Esophagus squamous epithelium (tissue), 5 donors: Measurements from ENCODE around the gene PSMA5. TPM values are rescaled to one million over a fixed set of nuclear protein-coding genes. Genes with fewer than 3 reads are reported as not detected.
A peak's percentile ranks its signal among the peaks of the same experiment; 100 is the strongest.

Experiments
- DNase-seq: peaks from one replicate; lab custom pipeline; 2025; lab: John Stamatoyannopoulos, UW
- H3K27ac ChIP-seq, 4 donors: fragments of 200-600 bp; sonication (generic); one replicate each; pipeline ENCODE4 v1.5.1; 2016 to 2019; ENCODE audit warnings: mild to moderate bottlenecking in 1 of 4
- H3K27me3 ChIP-seq, 4 donors: fragments of 200-600 bp; sonication (generic); 1 replicate in 3 of 4; 2 replicates in 1 of 4; pipeline versions ENCODE4 v1.5.1 to v1.6.0; 2017 to 2021; ENCODE audit warnings: antibody characterized with exemption in 1 of 4
- H3K36me3 ChIP-seq, 3 donors: fragments of 200-600 bp; sonication (generic); one replicate each; pipeline ENCODE4 v1.5.1; 2016 to 2019
- H3K4me1 ChIP-seq, 3 donors: fragments of 200-600 bp; sonication (generic); one replicate each; pipeline ENCODE4 v1.5.1; 2017 to 2019
- H3K4me3 ChIP-seq, 4 donors: fragments of 200-600 bp; sonication (generic); 1 replicate in 3 of 4; 2 replicates in 1 of 4; pipeline ENCODE4 v1.5.1; 2016 to 2019; ENCODE audit warnings: mild to moderate bottlenecking in 2 of 4, moderate library complexity in 1 of 4
- H3K9me3 ChIP-seq, 3 donors: fragments of 200-600 bp; sonication (generic); one replicate each; pipeline ENCODE4 v1.5.1; 2016 to 2019
- CTCF ChIP-seq, 6 experiments: fragments of 450-650 bp in 4 of 6; fragments of 200-600 bp in 2 of 6; sonication (generic) in 2 of 6; IDR thresholded peaks; one replicate each; pipeline ENCODE4 v1.5.1; 2016 to 2019; ENCODE audit warnings: antibody characterized with exemption in 6 of 6, mild to moderate bottlenecking in 4 of 6, moderate library complexity in 4 of 6
- POLR2A ChIP-seq, 4 donors: fragments of 450-650 bp; IDR thresholded peaks; one replicate each; pipeline ENCODE4 v1.6.1; 2017; ENCODE audit warnings: antibody characterized with exemption in 4 of 4, mild to moderate bottlenecking in 4 of 4, moderate library complexity in 3 of 4
- WGBS, 2 donors: methylation state at CpG; one replicate each; pipeline ENCODE4 v1.1.5; 2018; 5-methylcytosine and 5-hydroxymethylcytosine counted together
- intact Hi-C: fragments of 100-400 bp; cut with DNase I; formaldehyde crosslinking; loops from one replicate; pipeline ENCODE4 v1.15.0; 2022
- total RNA-seq, 4 donors: library from RNA; depleted of rRNA; stranded (reverse); fragments of >200 nt; gene quantifications; one replicate each; pipeline ENCODE4 v1.1.0, GENCODE V29; 2016
- donor health status: DM: yes; HTN: yes; CAD: no.

PSMA5 gene
- total RNA-seq, 4 donors from 2014 or later = 31.5 to 57.7 (median 46.8) TPM

GRCh38 chr1:109373126-109373525 lies 53.1 kb downstream of the PSMA5 start:
- Histone ChIP-seq H3K27me3 (no peaks in the 10 kb centered on the region), H3K9me3 (no peaks in the 10 kb centered on the region), H3K27ac (peak overlapping the region; percentile 36 to 86 (median 55)), H3K4me1 (peaks cover 0 to 53% (median 11%) of the 10 kb centered on the region in 3 donors), H3K4me3 (no peak overlapping the region), H3K36me3 (no peaks in the 10 kb centered on the region)
- TF ChIP-seq CTCF (IDR thresholded peaks at IDR 0.05) (no peak), POLR2A (IDR thresholded peaks at IDR 0.05) (no peak)
- intact Hi-C loops = no loop called here
- 56 to 57% methylated on average over 5 of the region's 5 CpGs for WGBS, 2 donors
- no peak for DNase-seq

GRCh38 chr1:109372281-109372680 lies 54.0 kb downstream of the PSMA5 start:
- TF ChIP-seq POLR2A (IDR thresholded peaks at IDR 0.05) = no peak
- no peak for TF ChIP-seq CTCF (IDR thresholded peaks at IDR 0.05)
- intact Hi-C loops = no loop called here
- no peaks in the 10 kb centered on the region for H3K27me3 ChIP-seq
- 92 to 94% methylated on average over 6 of the region's 6 CpGs for WGBS, 2 donors
- DNase-seq = no peak
- H3K36me3 ChIP-seq = peaks cover 0 to 8% (median 0%) of the 10 kb centered on the region in 3 donors
- H3K4me3 ChIP-seq = no peak overlapping the region
- peaks cover 0 to 53% (median 11%) of the 10 kb centered on the region in 3 donors for H3K4me1 ChIP-seq
- no peaks in the 10 kb centered on the region for H3K9me3 ChIP-seq
- H3K27ac ChIP-seq = peak overlapping the region; percentile 56 to 86 (median 74)

GRCh38 chr1:109371341-109371739 lies 54.9 kb downstream of the PSMA5 start:
- no peak for DNase-seq
- TF ChIP-seq CTCF (IDR thresholded peaks at IDR 0.05) (no peak), POLR2A (IDR thresholded peaks at IDR 0.05) (no peak)
- Histone ChIP-seq H3K4me1 (peaks cover 0 to 53% (median 11%) of the 10 kb centered on the region in 3 donors), H3K9me3 (no peaks in the 10 kb centered on the region), H3K27me3 (no peaks in the 10 kb centered on the region), H3K36me3 (peaks cover 0 to 17% (median 0%) of the 10 kb centered on the region in 3 donors), H3K4me3 (peak overlapping the region in 1 of 4 donors; percentile 19), H3K27ac (peak overlapping the region; percentile 56 to 86 (median 74))
- intact Hi-C loops = no loop called here
- 32 to 48% methylated on average over 4 of the region's 4 CpGs for WGBS, 2 donors

- intact Hi-C loops = no loop called here
- Histone ChIP-seq H3K4me3 (peak overlapping the region in 1 of 4 donors; percentile 19), H3K9me3 (no peaks in the 10 kb centered on the region), H3K27me3 (no peaks in the 10 kb centered on the region), H3K36me3 (peaks cover 0 to 22% (median 0%) of the 10 kb centered on the region in 3 donors), H3K4me1 (peaks cover 0 to 53% (median 11%) of the 10 kb centered on the region in 3 donors), H3K27ac (peak overlapping the region; percentile 56 to 86 (median 74))
- DNase-seq = no peak
- 48 to 51% methylated on average over 7 of the region's 7 CpGs for WGBS, 2 donors
- TF ChIP-seq CTCF (IDR thresholded peaks at IDR 0.05) (no peak), POLR2A (IDR thresholded peaks at IDR 0.05) (no peak)
Measured at GRCh38 chr1:109370712-109371340, 55.4 kb downstream of the PSMA5 start.

- intact Hi-C loops = no loop called here
- no peaks in the 10 kb centered on the region for H3K9me3 ChIP-seq
- 77 to 90% methylated on average over 6 of the region's 6 CpGs for WGBS, 2 donors
- no peaks in the 10 kb centered on the region for H3K27me3 ChIP-seq
- H3K27ac ChIP-seq = peak overlapping the region; percentile 56 to 86 (median 76)
- no peak for TF ChIP-seq POLR2A (IDR thresholded peaks at IDR 0.05)
- TF ChIP-seq CTCF (IDR thresholded peaks at IDR 0.05) = no peak
- H3K4me1 ChIP-seq = peaks cover 0 to 53% (median 11%) of the 10 kb centered on the region in 3 donors
- peaks cover 0 to 32% (median 0%) of the 10 kb centered on the region in 3 donors for H3K36me3 ChIP-seq
- H3K4me3 ChIP-seq = no peak overlapping the region
- no peak for DNase-seq
Measured at GRCh38 chr1:109369167-109369746, 57.0 kb downstream of the PSMA5 start.
